ENCODE measurements around the gene TTN. TPM values are rescaled to one million over a fixed set of nuclear protein-coding genes. Genes with fewer than 3 reads are reported as not detected.

The TTN gene
- total RNA-seq, 4 donors from 2014 or later = 0.21 to 2.1 (median 0.76) TPM

DNA sequence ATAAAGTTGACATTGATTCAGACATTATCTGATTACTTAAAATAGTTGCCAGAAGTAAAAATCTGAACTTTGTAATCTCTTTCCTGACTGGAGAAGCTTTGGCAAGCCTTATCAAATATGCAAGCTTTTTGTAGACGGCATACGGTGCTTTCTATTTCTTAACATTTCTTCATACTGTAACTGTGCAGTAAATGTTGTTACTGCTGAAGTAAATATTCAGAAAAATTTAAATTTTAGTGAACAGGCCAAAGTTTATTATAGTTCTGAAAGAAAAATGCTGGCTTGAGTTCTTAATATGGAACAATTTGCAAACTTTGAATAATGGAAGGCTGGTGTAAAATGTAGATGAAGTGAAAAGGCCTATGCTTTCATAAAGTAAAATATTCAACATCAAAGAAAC is 1.8 kb downstream of the TTN start:
- Histone ChIP-seq H3K36me3 (no peaks in the 10 kb centered on the region), H3K4me3 (no peak overlapping the region), H3K27me3 (no peaks in the 10 kb centered on the region), H3K27ac (no peak overlapping the region), H3K9me3 (no peaks in the 10 kb centered on the region), H3K4me1 (no peaks in the 10 kb centered on the region)
- WGBS = 76% methylated on average over 2 of the region's 2 CpGs
- DNase-seq (ENCODE audit: low spot score in 2 of 2) = no peak
- TF ChIP-seq POLR2A (IDR thresholded peaks at IDR 0.05) (no peak), EP300 (IDR thresholded peaks at IDR 0.05) (no peak)

DNA sequence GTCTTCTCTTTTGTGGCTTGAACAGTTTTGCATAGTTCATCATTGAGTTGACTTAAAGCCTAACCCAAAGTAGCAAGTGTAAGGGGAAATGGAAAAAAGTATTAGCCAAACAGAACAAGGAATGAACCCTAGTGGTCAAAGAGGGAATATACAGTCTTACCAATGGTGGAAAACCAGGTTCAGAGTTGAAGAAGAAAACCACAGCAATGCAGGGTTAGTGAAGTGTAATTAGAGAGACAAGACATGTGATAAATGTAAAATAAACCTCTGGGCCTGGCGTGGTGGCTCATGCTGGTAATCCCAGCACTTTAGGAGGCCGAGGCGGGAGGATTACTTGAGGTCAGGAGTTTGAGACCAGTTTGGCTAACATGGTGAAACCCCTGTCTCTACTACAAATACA is 2.4 kb downstream of the TTN start:
- H3K27ac ChIP-seq = no peak overlapping the region
- 45% methylated on average over 3 of the region's 3 CpGs for WGBS
- H3K4me1 ChIP-seq = no peaks in the 10 kb centered on the region
- H3K36me3 ChIP-seq = no peaks in the 10 kb centered on the region
- no peaks in the 10 kb centered on the region for H3K9me3 ChIP-seq
- TF ChIP-seq POLR2AphosphoS5 (IDR thresholded peaks at IDR 0.05) = no peak
- no peak for TF ChIP-seq POLR2A (IDR thresholded peaks at IDR 0.05)
- TF ChIP-seq CTCF (IDR thresholded peaks at IDR 0.05) = peak in 1 of 2 donors; percentile 47
- TF ChIP-seq EP300 (IDR thresholded peaks at IDR 0.05) = no peak
- H3K4me3 ChIP-seq = no peak overlapping the region
- no peak for DNase-seq (ENCODE audit: low spot score in 2 of 2)
- H3K27me3 ChIP-seq = no peaks in the 10 kb centered on the region

DNA sequence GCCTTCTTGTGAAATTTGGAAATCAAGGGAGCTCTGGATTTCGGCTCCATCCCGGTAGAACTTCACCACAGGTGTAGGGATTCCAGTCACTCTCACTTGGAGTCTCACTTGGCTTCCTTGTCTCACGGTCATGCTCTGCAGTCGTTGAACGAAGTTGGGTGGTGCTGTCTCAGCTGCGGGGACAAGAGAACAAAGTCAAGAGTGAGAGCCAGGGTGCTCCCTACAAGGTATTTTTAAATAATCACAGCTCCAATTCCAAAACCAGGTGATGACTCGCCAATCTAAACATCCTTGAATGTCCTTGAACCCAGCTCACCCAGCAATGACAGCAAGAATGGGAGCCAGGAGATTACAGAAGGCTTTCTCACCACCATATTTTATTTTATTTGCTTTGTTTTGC is 6.7 kb downstream of the TTN start:
- WGBS = 90% methylated on average over 7 of the region's 7 CpGs
- Histone ChIP-seq H3K27me3 (no peaks in the 10 kb centered on the region), H3K4me1 (no peaks in the 10 kb centered on the region), H3K36me3 (peaks cover 7% of the 10 kb centered on the region), H3K9me3 (peaks cover 8% of the 10 kb centered on the region), H3K27ac (no peak overlapping the region), H3K4me3 (no peak overlapping the region)
- no peak for DNase-seq (ENCODE audit: low spot score in 2 of 2)
- no peak for TF ChIP-seq POLR2A (IDR thresholded peaks at IDR 0.05)
- TF ChIP-seq CTCF (IDR thresholded peaks at IDR 0.05) = no peak
- no peak for TF ChIP-seq EP300 (IDR thresholded peaks at IDR 0.05)
- TF ChIP-seq POLR2AphosphoS5 (IDR thresholded peaks at IDR 0.05) = no peak

DNA sequence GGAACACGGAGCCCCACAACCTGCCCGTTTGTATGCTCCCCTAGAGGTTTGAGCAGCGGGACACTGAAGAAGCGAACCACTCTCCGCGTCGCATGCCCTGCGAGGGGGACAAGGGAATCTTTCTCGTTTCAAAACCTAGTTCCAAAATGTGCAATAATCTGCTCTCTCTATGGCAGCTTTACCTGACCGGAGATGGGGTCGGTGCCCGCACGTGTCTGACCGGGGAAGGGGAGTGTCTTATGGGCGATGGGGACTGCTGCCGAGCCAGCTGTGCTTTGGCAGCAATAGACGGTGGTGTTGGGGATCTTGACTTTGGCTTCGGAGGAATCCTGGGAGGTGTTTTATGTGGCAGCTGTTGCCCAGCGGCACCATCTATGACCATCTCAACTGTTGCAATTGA is 7.9 kb downstream of the TTN start:
- 92% methylated on average over 18 of the region's 19 CpGs for WGBS
- TF ChIP-seq CTCF (IDR thresholded peaks at IDR 0.05) = no peak
- no peaks in the 10 kb centered on the region for H3K27me3 ChIP-seq
- no peak overlapping the region for H3K27ac ChIP-seq
- no peak for DNase-seq (ENCODE audit: low spot score in 2 of 2)
- H3K9me3 ChIP-seq = peaks cover 8% of the 10 kb centered on the region
- H3K4me3 ChIP-seq = no peak overlapping the region
- H3K36me3 ChIP-seq = peaks cover 7% of the 10 kb centered on the region
- no peaks in the 10 kb centered on the region for H3K4me1 ChIP-seq

GRCh38 chr2:178796079-178796677 is 11.0 kb downstream of the TTN start:
- H3K4me3 ChIP-seq = no peak overlapping the region
- H3K9me3 ChIP-seq = peaks cover 8% of the 10 kb centered on the region
- WGBS = 97% methylated on average over 2 of the region's 2 CpGs
- no peak overlapping the region for H3K27ac ChIP-seq
- no peaks in the 10 kb centered on the region for H3K27me3 ChIP-seq
- no peak for TF ChIP-seq EP300 (IDR thresholded peaks at IDR 0.05)
- no peak for TF ChIP-seq POLR2AphosphoS5 (IDR thresholded peaks at IDR 0.05)
- peak; percentile 18 to 22 for TF ChIP-seq CTCF (IDR thresholded peaks at IDR 0.05)
- peaks cover 7% of the 10 kb centered on the region for H3K36me3 ChIP-seq
- no peaks in the 10 kb centered on the region for H3K4me1 ChIP-seq
- DNase-seq (ENCODE audit: low spot score in 2 of 2) = no peak

- no peak for TF ChIP-seq CTCF (IDR thresholded peaks at IDR 0.05)
- TF ChIP-seq EP300 (IDR thresholded peaks at IDR 0.05) = no peak
- no peak for TF ChIP-seq POLR2AphosphoS5 (IDR thresholded peaks at IDR 0.05)
- no peak for TF ChIP-seq POLR2A (IDR thresholded peaks at IDR 0.05)
- no peak for DNase-seq (ENCODE audit: low spot score in 2 of 2)
- WGBS = 88% methylated on average over 5 of the region's 5 CpGs
- H3K4me3 ChIP-seq = no peak overlapping the region
- no peaks in the 10 kb centered on the region for H3K27me3 ChIP-seq
- no peaks in the 10 kb centered on the region for H3K9me3 ChIP-seq
- no peaks in the 10 kb centered on the region for H3K36me3 ChIP-seq
- no peaks in the 10 kb centered on the region for H3K4me1 ChIP-seq
- H3K27ac ChIP-seq = no peak overlapping the region
Measured at GRCh38 chr2:178787934-178788333, 19.3 kb downstream of the TTN start.

Data from suprapubic skin (tissue), 4 donors.